Epithelial cell of proximal tubule (primary cell): ENCODE results near the gene NAA40. TPM values are rescaled to one million over a fixed set of nuclear protein-coding genes. Genes with fewer than 3 reads are reported as not detected.

ENCODE experiments used
- DNase-seq: peaks from one replicate; pipeline ENCODE4 v3.0.0-alpha.2; 2011; ENCODE audit warnings: low read depth
- H3K4me3 ChIP-seq: 2 replicates; pipeline ENCODE4 v1.5.1; 2011; ENCODE audit warnings: low read depth, mild to moderate bottlenecking, low read length
- CTCF ChIP-seq: conservative IDR thresholded peaks from 2 replicates; pipeline ENCODE4 v1.5.1; 2012; ENCODE audit warnings: low read depth, mild to moderate bottlenecking, low read length
- total RNA-seq: library from RNA; depleted of rRNA; stranded (reverse); fragments of >200 nt; gene quantifications from 2 replicates; pipeline ENCODE4 v1.2.3, GENCODE V29; 2015

Gene NAA40
- total RNA-seq, 1 donor from 2014 or later = 17.6 TPM

GRCh38 chr11:63907063-63907462, 31.7 kb upstream of the NAA40 start:
- no peak overlapping the region for H3K4me3 ChIP-seq
- DNase-seq = no peak
- TF ChIP-seq CTCF = no peak

- no peak for DNase-seq
- TF ChIP-seq CTCF = no peak
- no peak overlapping the region for H3K4me3 ChIP-seq
These were observed 30.8 kb upstream of the NAA40 start for GRCh38 chr11:63907808-63908530.

DNA sequence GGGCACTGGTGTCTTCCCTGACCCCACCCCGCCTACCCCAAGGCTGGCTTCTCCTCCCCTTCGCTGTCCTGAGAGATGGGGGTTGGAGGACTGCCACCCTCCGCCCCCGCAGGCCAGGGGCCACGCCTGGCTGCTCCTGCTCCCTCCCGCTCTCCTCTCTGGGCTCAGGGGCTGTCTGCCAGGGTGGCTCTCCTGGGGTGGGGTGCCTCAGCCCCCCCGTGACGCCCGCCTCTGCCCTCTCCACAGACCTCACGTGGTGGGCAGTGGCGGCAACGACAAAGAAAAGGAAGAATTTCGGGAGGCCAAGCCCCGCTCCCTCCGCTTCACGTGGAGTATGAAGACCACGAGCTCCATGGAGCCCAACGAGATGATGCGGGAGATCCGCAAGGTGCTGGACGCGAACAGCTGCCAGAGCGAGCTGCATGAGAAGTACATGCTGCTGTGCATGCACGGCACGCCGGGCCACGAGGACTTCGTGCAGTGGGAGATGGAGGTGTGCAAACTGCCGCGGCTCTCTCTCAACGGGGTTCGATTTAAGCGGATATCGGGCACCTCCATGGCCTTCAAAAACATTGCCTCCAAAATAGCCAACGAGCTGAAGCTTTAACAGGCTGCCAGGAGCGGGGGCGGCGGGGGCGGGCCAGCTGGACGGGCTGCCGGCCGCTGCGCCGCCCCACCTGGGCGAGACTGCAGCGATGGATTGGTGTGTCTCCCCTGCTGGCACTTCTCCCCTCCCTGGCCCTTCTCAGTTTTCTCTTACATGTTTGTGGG, 30.0 kb upstream of the NAA40 start:
- no peak for TF ChIP-seq CTCF
- DNase-seq = no peak
- no peak overlapping the region for H3K4me3 ChIP-seq

GRCh38 chr11:63909591-63910506, 29.0 kb upstream of the NAA40 start:
- no peak for TF ChIP-seq CTCF
- no peak overlapping the region for H3K4me3 ChIP-seq

GRCh38 chr11:63910675-63911074, 28.1 kb upstream of the NAA40 start:
- H3K4me3 ChIP-seq = no peak overlapping the region
- no peak for DNase-seq
- no peak for TF ChIP-seq CTCF

More at GRCh38 chr11:63909591-63910506, 29.0 kb upstream of the NAA40 start:
- no peak for DNase-seq

GRCh38 chr11:63911440-63911839, 27.4 kb upstream of the NAA40 start:
- DNase-seq = no peak
- H3K4me3 ChIP-seq = no peak overlapping the region
- TF ChIP-seq CTCF = no peak
